LNCAP (cell line): ENCODE data around the gene ATP8B2.
A peak's percentile ranks its signal among the peaks of the same experiment; 100 is the strongest.

ENCODE experiments used
- CTCF ChIP-seq: fragments of 450-650 bp; IDR thresholded peaks from 2 replicates; pipeline ENCODE4 v1.5.1; 2017; ENCODE audit warnings: mild to moderate bottlenecking

Gene ATP8B2

GRCh38 chr1:154324241-154324640 lies 1.1 kb upstream of the ATP8B2 start:
- TF ChIP-seq CTCF: no peak

GRCh38 chr1:154325583-154326545 lies 539 bp downstream of the ATP8B2 start:
- TF ChIP-seq CTCF: 0 out of 2 replicates have a peak, but pooled peaks have one; percentile 11

- no peak for TF ChIP-seq CTCF
Observed at GRCh38 chr1:154326546-154327465, 1.5 kb downstream of the ATP8B2 start.

GRCh38 chr1:154327466-154328317 lies 2.4 kb downstream of the ATP8B2 start:
- no peak for TF ChIP-seq CTCF

GRCh38 chr1:154328318-154329151 lies 3.2 kb downstream of the ATP8B2 start:
- TF ChIP-seq CTCF: no peak

GRCh38 chr1:154329152-154329521 lies 3.8 kb downstream of the ATP8B2 start:
- TF ChIP-seq CTCF: no peak
